ENCODE measurements around the gene PSORS1C1. TPM values are rescaled to one million over a fixed set of nuclear protein-coding genes. Genes with fewer than 3 reads are reported as not detected.

Gene PSORS1C1
- total and polyA plus RNA-seq, 2 of the 4 experiments (the other 2 are of a cell fraction), result 0.36 to 1.1 TPM

- Histone ChIP-seq H3K56ac (ENCODE audit: extremely low read depth, insufficient read depth, low read length) (no peak overlapping the region), H4K20me1 (ENCODE audit: insufficient read depth, low read length) (no peaks in the 10 kb centered on the region), H3K79me1 (ENCODE audit: low read depth in 1 of 2, low read length in 2 of 2) (no peaks in the 10 kb centered on the region), H3K36me3 (ENCODE audit: control insufficient read depth, insufficient read depth, low read length) (no peaks in the 10 kb centered on the region), H4K8ac (ENCODE audit: low read depth in 2 of 2, low read length in 2 of 2) (no peak overlapping the region), H3K4me2 (ENCODE audit: low read depth, low read length) (no peak overlapping the region), H3K14ac (replicated peaks; ENCODE audit: low read depth, low read length) (no peak overlapping the region), H4K91ac (ENCODE audit: insufficient read depth, low read depth, low read length) (no peak overlapping the region), H3K4me3 (ENCODE audit: insufficient read depth, low read depth, low read length) (no peak overlapping the region), H3K9ac (ENCODE audit: low read depth, low read length) (no peak overlapping the region), H4K5ac (ENCODE audit: low read depth, low read length) (no peak overlapping the region), H2AK5ac (ENCODE audit: low read depth, low read length) (no peak overlapping the region), H2BK20ac (ENCODE audit: low read depth, low read length) (no peak overlapping the region), H3K9me3 (ENCODE audit: control insufficient read depth, insufficient read depth, low read length) (no peaks in the 10 kb centered on the region), H3K27me3 (ENCODE audit: control insufficient read depth, insufficient read depth, low read length) (peaks cover 4% of the 10 kb centered on the region), H2AFZ (replicated peaks; ENCODE audit: low read length, poor library complexity) (no peak overlapping the region), H3K23ac (ENCODE audit: low read depth, low read length) (no peak overlapping the region), H3K4ac (ENCODE audit: low read depth, low read length) (no peak overlapping the region), H2BK15ac (ENCODE audit: low read depth, low read length) (no peak overlapping the region), H3K18ac (ENCODE audit: low read depth, low read length) (no peak overlapping the region), H2AK9ac (replicated peaks; ENCODE audit: low read depth, low read length, poor library complexity) (no peak overlapping the region), H3K4me1 (ENCODE audit: control insufficient read depth, insufficient read depth, low read length) (no peaks in the 10 kb centered on the region), H2BK120ac (ENCODE audit: low read depth, low read length) (no peak overlapping the region), H3K9me1 (ENCODE audit: insufficient read depth, low read length) (no peaks in the 10 kb centered on the region), H2BK5ac (ENCODE audit: low read depth, low read length, poor library complexity, severe bottlenecking) (no peak overlapping the region), H3K27ac (ENCODE audit: insufficient read depth, low read length) (no peak overlapping the region)
- POLR2A ChIA-PET (ENCODE audit: unreplicated experiment), result no interaction called here
- DNase-seq (no peak), ATAC-seq (ENCODE audit: low read depth) (no peak)
- intact Hi-C loops (cut with micrococcal nuclease) (no loop called here), in situ Hi-C loops (cut with MboI; ENCODE audit: low sequenced_read_pairs) (loop anchor here (25.0 kb wide), 1 partner anchor 606 kb away; the partner anchor contains the start of gene HLA-E), dilution Hi-C loops (cut with HindIII; ENCODE audit: low sequenced_read_pairs, unreplicated experiment) (no loop called here)
- TF ChIP-seq RFX5 (IDR thresholded peaks at IDR 0.05; ENCODE audit: low read depth, low read length), result no peak
- no peak for TF ChIP-seq ELK1 (IDR thresholded peaks at IDR 0.05; ENCODE audit: borderline replicate concordance, low read depth, low read length)
- no peak for TF ChIP-seq MAZ (IDR thresholded peaks at IDR 0.05; ENCODE audit: borderline replicate concordance, low read depth, low read length)
- TF ChIP-seq CEBPB (IDR thresholded peaks at IDR 0.05; ENCODE audit: low read depth, low read length), result no peak
- TF ChIP-seq BHLHE40 (IDR thresholded peaks at IDR 0.05; ENCODE audit: low read depth, low read length), result no peak
- TF ChIP-seq RCOR1 (IDR thresholded peaks at IDR 0.05; ENCODE audit: insufficient replicate concordance, low read length), result no peak
- TF ChIP-seq CTCF (conservative IDR thresholded peaks at IDR 0.05; ENCODE audit: low read depth, low read length), result no peak
- no peak for TF ChIP-seq NFE2L2 (IDR thresholded peaks at IDR 0.05; ENCODE audit: low read depth, low read length)
- no peak for TF ChIP-seq SMC3 (IDR thresholded peaks at IDR 0.05; ENCODE audit: low read depth, low read length)
- TF ChIP-seq RAD21 (IDR thresholded peaks at IDR 0.05; ENCODE audit: low read length), result no peak
- no peak for TF ChIP-seq POLR2A (IDR thresholded peaks at IDR 0.05; ENCODE audit: low read depth, low read length)
- no peak for TF ChIP-seq MAFK (IDR thresholded peaks at IDR 0.05; ENCODE audit: low read depth, low read length)
- TF ChIP-seq MXI1 (IDR thresholded peaks at IDR 0.05; ENCODE audit: borderline replicate concordance, low read depth, low read length), result no peak
- TF ChIP-seq CHD1 (IDR thresholded peaks at IDR 0.05; ENCODE audit: low read depth, low read length), result no peak
- TF ChIP-seq USF2 (IDR thresholded peaks at IDR 0.05; ENCODE audit: low read depth, low read length), result no peak
- TF ChIP-seq FOS (IDR thresholded peaks at IDR 0.05; ENCODE audit: low read depth, low read length), result no peak
- WGBS, 2 experiments (ENCODE audit: extremely low coverage in 2 of 2, insufficient read length in 1 of 2), result 98% methylated on average over 6 of the region's 12 CpGs; no CpG with 5 or more reads in 1 of the 2 experiments
- CTCF ChIA-PET, result no interaction called here
- no TSS peak for BruUV-seq (replicated peaks)
Observed at GRCh38 chr6:31092769-31093505, 21.7 kb upstream of the PSORS1C1 start.
